SK-N-SH (cell line): Measurements from ENCODE around the gene TMEM51. TPM values are rescaled to one million over a fixed set of nuclear protein-coding genes. Genes with fewer than 3 reads are reported as not detected.

Experiments used
- CTCF ChIA-PET: fragments of 300-600, 350-600 bp; formaldehyde crosslinking; extraction: SDS; loops from one replicate; lab custom pipeline; 2021; lab: Yijun Ruan, JAX
- POLR2A ChIA-PET: fragments of 350-600 bp; sonication (Branson Sonifier 250); formaldehyde crosslinking; extraction: SDS; loops from one replicate; lab custom pipeline; 2020; ENCODE audit warnings: antibody characterized with exemption, inconsistent platforms; lab: Yijun Ruan, JAX
- DNase-seq: peaks from one replicate; pipeline ENCODE4 v3.0.0; 2012
- H2AFZ ChIP-seq: fragments of 200-600 bp; sonication (generic); 2 replicates; pipeline ENCODE4 v1.8.1; 2016; ENCODE audit warnings: antibody characterized with exemption, mild to moderate bottlenecking, low read depth
- H3F3A ChIP-seq: fragments of 200-600 bp; sonication (generic); replicated peaks from 2 replicates; pipeline ENCODE3; 2016; ENCODE audit warnings: antibody characterized with exemption, mild to moderate bottlenecking; ENCODE audit not compliant: insufficient read depth
- H3K27ac ChIP-seq, 2 experiments: fragments of 200-500 bp in 1 of 2; fragments of 200-600 bp in 1 of 2; sonication (Bioruptor generic) in 1 of 2; sonication (generic), shearing (Covaris generic) in 1 of 2; 2 replicates each; pipeline versions ENCODE4 v1.5.1 to v1.6.1; 2014 to 2016; ENCODE audit warnings: low read depth in 2 of 2, inconsistent platforms in 1 of 2, low read length in 1 of 2, mild to moderate bottlenecking in 1 of 2, mixed read lengths in 1 of 2
- H3K27me3 ChIP-seq: fragments of 200-600 bp; sonication (generic), shearing (Covaris generic); 2 replicates; pipeline ENCODE4 v1.6.1; 2016; ENCODE audit warnings: mixed run types; ENCODE audit not compliant: insufficient read depth
- H3K36me3 ChIP-seq, 2 experiments: fragments of 200-500 bp in 1 of 2; fragments of 200-600 bp in 1 of 2; sonication (Bioruptor generic) in 1 of 2; sonication (generic) in 1 of 2; replicated peaks in 1 of 2; 2 replicates each; pipeline versions ENCODE3 to v1.5.1; 2014 to 2016; ENCODE audit warnings: low read length in 1 of 2, mild to moderate bottlenecking in 1 of 2; ENCODE audit not compliant: insufficient read depth in 2 of 2, control insufficient read depth in 1 of 2
- H3K4me1 ChIP-seq, 2 experiments: fragments of 200-500 bp in 1 of 2; fragments of 200-600 bp in 1 of 2; sonication (Bioruptor generic) in 1 of 2; sonication (generic), shearing (Covaris generic) in 1 of 2; 2 replicates each; pipeline versions ENCODE4 v1.5.1 to v1.6.1; 2014 to 2016; ENCODE audit warnings: low read depth in 1 of 2, low read length in 1 of 2, mixed run types in 1 of 2; ENCODE audit not compliant: insufficient read depth in 2 of 2, control insufficient read depth in 1 of 2
- H3K4me2 ChIP-seq: fragments of 200-600 bp; sonication (generic), shearing (Covaris generic); 2 replicates; pipeline ENCODE4 v1.6.1; 2017; ENCODE audit warnings: mixed run types
- H3K4me3 ChIP-seq, 2 experiments: fragments of 200-500 bp in 1 of 2; fragments of 200-600 bp in 1 of 2; sonication (Bioruptor generic) in 1 of 2; sonication (generic), shearing (Covaris generic) in 1 of 2; 2 replicates each; pipeline versions ENCODE4 v1.5.1 to v1.8.1; 2014 to 2016; ENCODE audit warnings: low read depth in 2 of 2, inconsistent platforms in 1 of 2, low read length in 1 of 2, mild to moderate bottlenecking in 1 of 2, mixed read lengths in 1 of 2, moderate library complexity in 1 of 2
- H3K79me2 ChIP-seq: fragments of 200-600 bp; sonication (generic); 2 replicates; pipeline ENCODE4 v1.8.1; 2017; ENCODE audit warnings: mild to moderate bottlenecking; ENCODE audit not compliant: insufficient read depth
- H3K9ac ChIP-seq: fragments of 200-600 bp; sonication (generic); 2 replicates; pipeline ENCODE4 v1.6.1; 2017; ENCODE audit warnings: mixed run types
- H3K9me2 ChIP-seq: fragments of 200-600 bp; sonication (generic); 2 replicates; pipeline ENCODE4 v1.6.1; 2017; ENCODE audit warnings: mixed run types
- H3K9me3 ChIP-seq: fragments of 200-600 bp; sonication (generic); 2 replicates; pipeline ENCODE4 v1.6.1; 2017; ENCODE audit warnings: mixed run types, mild to moderate bottlenecking, moderate library complexity
- H4K20me1 ChIP-seq: fragments of 200-600 bp; sonication (generic); 2 replicates; pipeline ENCODE4 v1.6.1; 2017; ENCODE audit warnings: mild to moderate bottlenecking, mixed run types; ENCODE audit not compliant: insufficient read depth
- CHD2 ChIP-seq: fragments of 150-350 bp; IDR thresholded peaks from 2 replicates; pipeline ENCODE4 v1.6.1; 2018; ENCODE audit warnings: low read length; ENCODE audit not compliant: partially characterized antibody
- ELF1 ChIP-seq: IDR thresholded peaks from 2 replicates; pipeline ENCODE4 v1.4.0; 2012
- EP300 ChIP-seq, 2 experiments: IDR thresholded peaks; 2 replicates each; pipeline versions ENCODE4 v1.4.0 to v1.6.1; 2012; ENCODE audit warnings: borderline replicate concordance in 1 of 2, low read depth in 1 of 2, low read length in 1 of 2
- FOXM1 ChIP-seq: IDR thresholded peaks from 2 replicates; pipeline ENCODE4 v1.4.0; 2012; ENCODE audit warnings: low read depth, mild to moderate bottlenecking
- GATA2 ChIP-seq: sonication (generic); formaldehyde crosslinking; IDR thresholded peaks from 2 replicates; pipeline ENCODE4 v1.5.0; 2020; ENCODE audit warnings: mild to moderate bottlenecking, missing genetic modification reagents
- MEF2A ChIP-seq: IDR thresholded peaks from 2 replicates; pipeline ENCODE4 v1.4.0; 2012; ENCODE audit warnings: low read depth, borderline replicate concordance
- NRF1 ChIP-seq: IDR thresholded peaks from 2 replicates; pipeline ENCODE4 v1.6.1; 2012; ENCODE audit warnings: low read depth, mild to moderate bottlenecking, low read length
- POLR2AphosphoS5 ChIP-seq: IDR thresholded peaks from 2 replicates; pipeline ENCODE4 v1.6.1; 2012; ENCODE audit warnings: low read depth, low read length
- RFX5 ChIP-seq: IDR thresholded peaks from 2 replicates; pipeline ENCODE4 v1.6.1; 2012; ENCODE audit warnings: mild to moderate bottlenecking, improper control_type of control experiment, low read length
- WGBS: methylation state at CpG from one replicate; pipeline ENCODE4 v1.1.6; 2017; ENCODE audit warnings: low lambda C conversion rate; 5-methylcytosine and 5-hydroxymethylcytosine counted together
- polyA plus RNA-seq, 3 experiments: library from polyadenylated mRNA; depleted of rRNA; stranded (reverse); fragments of >200 nt; gene quantifications; 2 replicates each; pipeline ENCODE4 v1.2.3, GENCODE V29; 2012
- TF ChIP-seq, protein P1 (sequence below): IDR thresholded peaks from 2 replicates; pipeline ENCODE4 v1.4.0; 2012; ENCODE audit warnings: low read depth, borderline replicate concordance
- TF ChIP-seq, protein P2 (sequence below): IDR thresholded peaks from 2 replicates; pipeline ENCODE4 v1.4.0; 2012; ENCODE audit warnings: low read depth
- TF ChIP-seq, protein P3 (sequence below): IDR thresholded peaks from 2 replicates; pipeline ENCODE4 v1.6.1; 2012; ENCODE audit warnings: mild to moderate bottlenecking, low read depth, low read length, moderate library complexity
- TF ChIP-seq, protein P4 (sequence below): IDR thresholded peaks from 2 replicates; pipeline ENCODE4 v1.4.0; 2012; ENCODE audit warnings: low read depth, borderline replicate concordance
- TF ChIP-seq, protein P5 (sequence below): fragments of 150-350 bp; IDR thresholded peaks from 2 replicates; pipeline ENCODE4 v1.6.1; 2017; ENCODE audit warnings: antibody characterized with exemption, low read length, low read depth, borderline replicate concordance

The TMEM51 gene
- polyA plus RNA-seq, 1 of the 3 experiments (the other 2 are of a cell fraction): 25.6 TPM

DNA sequence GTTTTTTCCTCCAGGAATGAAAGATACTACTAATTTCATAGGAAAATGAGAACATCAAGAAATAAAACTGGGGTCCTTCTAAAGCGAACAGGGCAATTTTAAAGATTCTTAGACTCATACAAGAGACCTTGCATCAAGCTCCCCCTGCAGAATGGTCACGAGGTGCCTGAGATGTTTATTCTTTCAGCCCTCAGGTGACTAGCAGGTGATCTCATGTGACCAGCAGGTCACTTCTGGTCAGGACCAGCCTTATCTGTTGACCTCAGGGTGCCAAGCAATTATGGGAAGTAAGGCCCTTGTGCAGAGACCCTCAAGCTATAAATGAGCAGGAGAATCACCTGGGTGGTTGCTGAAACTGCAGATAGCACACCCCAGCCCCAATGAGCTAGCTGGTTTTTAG, 20.6 kb upstream of the TMEM51 start:
- Histone ChIP-seq H2AFZ (no peak overlapping the region), H3F3A (no peaks in the 10 kb centered on the region), H3K9me2 (no peaks in the 10 kb centered on the region), H3K4me2 (no peak overlapping the region), H3K79me2 (no peaks in the 10 kb centered on the region), H3K9me3 (no peaks in the 10 kb centered on the region), H3K4me3 (no peak overlapping the region), H3K27ac (no peak overlapping the region), H3K36me3 (no peaks in the 10 kb centered on the region), H3K9ac (no peak overlapping the region), H3K27me3 (no peaks in the 10 kb centered on the region), H3K4me1 (peaks cover 0 to 9% of the 10 kb centered on the region in 2 experiments; a peak in 1 of 4 replicates), H4K20me1 (no peaks in the 10 kb centered on the region)
- DNase-seq: no peak
- ChIA-PET CTCF (interaction anchor here (0.9 to 11.1 kb wide), 5 partner anchors 10 to 172 kb away, joined by 3 to 119 read pairs (median 10); partner anchors contain the start of gene TMEM51), POLR2A (interaction anchor here (1.6 kb wide), 1 partner anchor 19 kb away, joined by 8 read pairs; no protein-coding TSS in a partner anchor)
- 60% methylated on average over 2 of the region's 2 CpGs for WGBS
- TF ChIP-seq, protein P1, sequence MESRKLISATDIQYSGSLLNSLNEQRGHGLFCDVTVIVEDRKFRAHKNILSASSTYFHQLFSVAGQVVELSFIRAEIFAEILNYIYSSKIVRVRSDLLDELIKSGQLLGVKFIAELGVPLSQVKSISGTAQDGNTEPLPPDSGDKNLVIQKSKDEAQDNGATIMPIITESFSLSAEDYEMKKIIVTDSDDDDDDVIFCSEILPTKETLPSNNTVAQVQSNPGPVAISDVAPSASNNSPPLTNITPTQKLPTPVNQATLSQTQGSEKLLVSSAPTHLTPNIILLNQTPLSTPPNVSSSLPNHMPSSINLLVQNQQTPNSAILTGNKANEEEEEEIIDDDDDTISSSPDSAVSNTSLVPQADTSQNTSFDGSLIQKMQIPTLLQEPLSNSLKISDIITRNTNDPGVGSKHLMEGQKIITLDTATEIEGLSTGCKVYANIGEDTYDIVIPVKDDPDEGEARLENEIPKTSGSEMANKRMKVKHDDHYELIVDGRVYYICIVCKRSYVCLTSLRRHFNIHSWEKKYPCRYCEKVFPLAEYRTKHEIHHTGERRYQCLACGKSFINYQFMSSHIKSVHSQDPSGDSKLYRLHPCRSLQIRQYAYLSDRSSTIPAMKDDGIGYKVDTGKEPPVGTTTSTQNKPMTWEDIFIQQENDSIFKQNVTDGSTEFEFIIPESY: no peak
- TF ChIP-seq, protein P2, sequence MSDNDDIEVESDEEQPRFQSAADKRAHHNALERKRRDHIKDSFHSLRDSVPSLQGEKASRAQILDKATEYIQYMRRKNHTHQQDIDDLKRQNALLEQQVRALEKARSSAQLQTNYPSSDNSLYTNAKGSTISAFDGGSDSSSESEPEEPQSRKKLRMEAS: no peak
- TF ChIP-seq GATA2: no peak
- TF ChIP-seq, protein P3, sequence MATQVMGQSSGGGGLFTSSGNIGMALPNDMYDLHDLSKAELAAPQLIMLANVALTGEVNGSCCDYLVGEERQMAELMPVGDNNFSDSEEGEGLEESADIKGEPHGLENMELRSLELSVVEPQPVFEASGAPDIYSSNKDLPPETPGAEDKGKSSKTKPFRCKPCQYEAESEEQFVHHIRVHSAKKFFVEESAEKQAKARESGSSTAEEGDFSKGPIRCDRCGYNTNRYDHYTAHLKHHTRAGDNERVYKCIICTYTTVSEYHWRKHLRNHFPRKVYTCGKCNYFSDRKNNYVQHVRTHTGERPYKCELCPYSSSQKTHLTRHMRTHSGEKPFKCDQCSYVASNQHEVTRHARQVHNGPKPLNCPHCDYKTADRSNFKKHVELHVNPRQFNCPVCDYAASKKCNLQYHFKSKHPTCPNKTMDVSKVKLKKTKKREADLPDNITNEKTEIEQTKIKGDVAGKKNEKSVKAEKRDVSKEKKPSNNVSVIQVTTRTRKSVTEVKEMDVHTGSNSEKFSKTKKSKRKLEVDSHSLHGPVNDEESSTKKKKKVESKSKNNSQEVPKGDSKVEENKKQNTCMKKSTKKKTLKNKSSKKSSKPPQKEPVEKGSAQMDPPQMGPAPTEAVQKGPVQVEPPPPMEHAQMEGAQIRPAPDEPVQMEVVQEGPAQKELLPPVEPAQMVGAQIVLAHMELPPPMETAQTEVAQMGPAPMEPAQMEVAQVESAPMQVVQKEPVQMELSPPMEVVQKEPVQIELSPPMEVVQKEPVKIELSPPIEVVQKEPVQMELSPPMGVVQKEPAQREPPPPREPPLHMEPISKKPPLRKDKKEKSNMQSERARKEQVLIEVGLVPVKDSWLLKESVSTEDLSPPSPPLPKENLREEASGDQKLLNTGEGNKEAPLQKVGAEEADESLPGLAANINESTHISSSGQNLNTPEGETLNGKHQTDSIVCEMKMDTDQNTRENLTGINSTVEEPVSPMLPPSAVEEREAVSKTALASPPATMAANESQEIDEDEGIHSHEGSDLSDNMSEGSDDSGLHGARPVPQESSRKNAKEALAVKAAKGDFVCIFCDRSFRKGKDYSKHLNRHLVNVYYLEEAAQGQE: no peak
- no peak for TF ChIP-seq EP300 (IDR thresholded peaks at IDR 0.05; ENCODE audit: borderline replicate concordance in 1 of 2, low read depth in 1 of 2, low read length in 1 of 2)
- no peak for TF ChIP-seq RFX5
- no peak for TF ChIP-seq POLR2AphosphoS5
- no peak for TF ChIP-seq MEF2A
- TF ChIP-seq, protein P4, sequence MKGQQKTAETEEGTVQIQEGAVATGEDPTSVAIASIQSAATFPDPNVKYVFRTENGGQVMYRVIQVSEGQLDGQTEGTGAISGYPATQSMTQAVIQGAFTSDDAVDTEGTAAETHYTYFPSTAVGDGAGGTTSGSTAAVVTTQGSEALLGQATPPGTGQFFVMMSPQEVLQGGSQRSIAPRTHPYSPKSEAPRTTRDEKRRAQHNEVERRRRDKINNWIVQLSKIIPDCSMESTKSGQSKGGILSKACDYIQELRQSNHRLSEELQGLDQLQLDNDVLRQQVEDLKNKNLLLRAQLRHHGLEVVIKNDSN: no peak
- TF ChIP-seq, protein P5, sequence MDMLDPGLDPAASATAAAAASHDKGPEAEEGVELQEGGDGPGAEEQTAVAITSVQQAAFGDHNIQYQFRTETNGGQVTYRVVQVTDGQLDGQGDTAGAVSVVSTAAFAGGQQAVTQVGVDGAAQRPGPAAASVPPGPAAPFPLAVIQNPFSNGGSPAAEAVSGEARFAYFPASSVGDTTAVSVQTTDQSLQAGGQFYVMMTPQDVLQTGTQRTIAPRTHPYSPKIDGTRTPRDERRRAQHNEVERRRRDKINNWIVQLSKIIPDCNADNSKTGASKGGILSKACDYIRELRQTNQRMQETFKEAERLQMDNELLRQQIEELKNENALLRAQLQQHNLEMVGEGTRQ: no peak
- no peak for TF ChIP-seq ELF1
- no peak for TF ChIP-seq FOXM1
- TF ChIP-seq NRF1: no peak
- TF ChIP-seq CHD2: no peak
